Fibroblast of gingiva (primary cell): ENCODE measurements around the gene ASMTL.
"Not testable (repeated sequence)": the region's sequence is repeated elsewhere in the genome, so short reads cannot be mapped to it uniquely, and the experiment has no call there.

Experiments
- DNase-seq: peaks from one replicate; pipeline ENCODE4 v3.0.0-alpha.2; 2011; ENCODE audit warnings: low read depth

Gene ASMTL

DNA sequence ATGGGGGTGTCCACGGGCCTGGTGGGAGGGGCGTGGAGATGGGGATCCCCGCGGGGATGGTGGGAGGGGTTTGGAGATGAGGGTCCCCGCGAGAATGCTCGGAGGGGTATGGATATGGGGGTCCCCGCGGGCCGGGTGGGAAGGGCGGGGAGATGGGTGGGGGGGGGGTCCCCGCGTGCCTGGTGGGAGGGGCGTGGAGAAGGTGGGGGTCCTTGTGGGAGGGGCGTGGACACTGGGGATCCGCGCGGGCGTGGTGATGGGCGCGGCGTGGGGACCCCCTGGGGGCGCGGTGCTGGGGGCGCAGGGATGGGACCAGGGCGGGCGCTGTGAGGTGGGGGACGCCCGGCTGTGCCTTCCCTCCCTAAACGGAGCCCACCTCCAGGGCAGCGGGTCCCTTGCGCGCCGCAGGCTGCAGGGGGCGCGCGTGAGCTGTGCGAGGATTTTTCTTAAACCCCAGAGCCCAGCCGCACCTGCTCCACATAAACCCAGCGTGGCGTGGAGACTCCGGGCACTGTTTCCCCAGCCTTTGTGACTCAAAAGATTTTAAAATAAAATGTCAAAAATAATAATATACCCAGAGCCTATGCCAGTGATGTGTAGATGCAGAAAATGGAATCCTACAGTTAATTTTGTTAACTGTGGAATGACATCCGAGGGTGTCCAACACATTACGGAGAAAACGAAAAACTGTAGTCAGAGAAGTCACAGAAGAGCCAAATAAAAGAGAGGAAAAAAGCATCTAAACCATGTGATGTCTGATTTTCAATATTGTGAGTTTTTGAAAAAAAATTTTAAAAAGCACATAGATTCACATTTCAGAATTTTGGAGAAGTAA is 1.5 kb upstream of the ASMTL start:
- DNase-seq: peak; percentile 65

DNA sequence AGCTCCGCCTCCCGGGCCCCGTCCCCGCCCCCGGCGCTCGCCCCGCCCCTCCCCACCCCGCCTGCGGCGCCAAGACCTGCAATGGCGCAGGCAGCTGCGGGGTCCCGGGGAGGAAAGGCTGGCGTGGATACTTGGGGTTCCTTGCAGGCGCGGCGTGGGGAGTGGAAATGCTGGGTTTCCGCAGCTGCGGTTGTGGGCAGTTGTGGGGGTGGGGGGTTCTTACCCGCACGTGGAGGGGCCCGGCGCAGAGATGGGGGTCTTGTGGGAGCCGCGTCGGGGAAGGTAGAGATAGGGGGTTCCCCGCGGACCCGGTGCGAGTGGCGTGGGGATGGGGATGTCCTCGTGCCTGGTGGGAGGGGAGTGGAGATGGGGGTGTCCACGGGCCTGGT is 680 bp upstream of the ASMTL start:
- DNase-seq: no peak

DNA sequence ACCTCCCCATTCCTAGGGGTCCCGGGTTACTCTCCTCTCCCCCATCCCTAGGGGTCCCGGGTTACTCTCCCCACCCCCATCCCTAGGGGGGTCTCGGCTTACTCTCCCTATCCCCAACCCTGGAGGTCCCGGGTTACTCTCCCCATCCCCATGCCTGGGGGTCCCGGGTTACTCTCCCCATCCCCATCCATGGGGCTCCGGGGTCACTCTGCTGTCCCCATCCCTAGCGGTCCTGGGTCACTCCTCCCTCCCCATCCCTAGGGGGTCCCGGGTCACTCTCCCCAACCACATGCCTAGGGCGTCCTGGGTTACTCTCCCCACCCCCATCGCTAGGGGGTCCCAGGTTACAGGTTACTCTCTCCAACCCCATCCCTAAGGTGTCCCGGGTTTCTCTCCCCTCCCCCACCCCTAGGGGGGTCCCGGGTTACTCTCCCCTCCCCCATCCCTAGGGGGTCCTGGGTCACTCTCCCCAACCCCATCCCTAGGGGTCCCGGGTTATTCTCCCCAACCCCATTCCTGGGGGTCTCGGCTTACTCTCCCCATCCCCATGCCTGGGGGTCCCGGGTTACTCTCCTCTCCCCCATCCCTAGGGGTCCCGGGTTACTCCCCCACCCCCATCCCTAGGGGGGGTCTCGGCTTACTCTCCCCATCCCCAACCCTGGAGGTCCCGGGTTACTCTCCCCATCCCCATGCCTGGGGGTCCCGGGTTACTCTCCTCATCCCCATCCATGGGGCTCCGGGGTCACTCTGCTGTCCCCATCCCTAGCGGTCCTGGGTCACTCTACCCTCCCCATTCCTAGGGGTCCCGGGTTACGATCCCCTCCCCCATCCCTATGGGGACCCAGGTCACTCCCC is 821 bp downstream of the ASMTL start:
- DNase-seq: no peak

DNA sequence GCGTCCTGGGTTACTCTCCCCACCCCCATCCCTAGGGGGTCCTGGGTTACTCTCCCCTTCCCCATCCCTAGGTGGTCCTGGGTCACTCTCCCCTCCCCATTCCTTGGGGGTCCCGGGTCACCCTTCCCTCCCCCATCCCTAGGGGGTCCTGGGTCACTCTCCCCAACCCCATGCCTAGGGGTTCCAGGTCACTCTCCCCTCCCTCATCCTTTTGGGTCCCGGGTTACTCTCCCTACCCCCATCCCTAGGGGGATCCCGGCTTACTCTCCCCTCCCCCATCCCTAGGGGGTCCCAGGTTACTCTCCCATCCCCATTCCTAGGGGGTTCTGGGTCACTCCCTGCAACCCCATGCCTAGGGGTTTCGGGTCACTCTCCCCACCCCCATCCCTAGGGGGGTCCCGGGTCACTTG is 1.5 kb downstream of the ASMTL start:
- DNase-seq: no peak

DNA sequence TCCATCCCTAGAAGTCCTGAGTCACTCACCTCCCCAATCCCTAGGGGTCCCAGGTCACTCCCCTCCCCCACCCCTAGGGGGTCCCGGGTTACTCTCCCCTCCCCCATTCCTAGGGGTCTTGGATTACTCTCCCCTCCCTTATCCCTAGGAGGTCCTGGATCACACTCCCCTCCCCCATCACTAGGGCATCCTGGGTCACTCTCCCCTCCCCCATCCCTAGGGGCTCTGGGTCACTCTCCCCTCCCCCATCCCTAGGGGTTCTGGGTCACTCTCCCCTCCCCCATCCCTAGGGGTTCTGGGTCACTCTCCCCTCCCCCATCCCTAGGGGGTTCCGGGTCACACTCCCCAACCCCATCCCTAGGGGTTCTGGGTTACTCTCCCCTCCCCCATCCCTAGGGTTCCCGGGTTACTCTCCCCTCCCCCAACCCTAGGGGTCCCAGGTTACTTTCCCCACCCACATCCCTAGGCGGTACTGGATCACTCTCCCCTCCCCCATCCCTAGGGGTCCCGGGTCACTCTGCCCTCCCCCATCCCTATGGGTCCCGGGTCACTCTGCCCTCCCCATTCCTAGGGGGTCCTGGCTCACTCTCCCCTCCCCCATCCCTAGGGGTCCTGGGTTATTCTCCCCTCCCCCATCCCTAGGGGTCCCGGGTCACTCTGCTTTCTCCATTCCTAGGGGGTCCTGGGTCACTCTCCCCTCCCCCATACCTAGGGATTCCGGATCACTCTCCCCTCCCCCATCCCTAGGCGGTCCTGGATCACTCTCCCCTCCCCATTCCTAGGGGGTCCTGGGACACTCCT is 2.1 kb downstream of the ASMTL start:
- no peak for DNase-seq

DNA sequence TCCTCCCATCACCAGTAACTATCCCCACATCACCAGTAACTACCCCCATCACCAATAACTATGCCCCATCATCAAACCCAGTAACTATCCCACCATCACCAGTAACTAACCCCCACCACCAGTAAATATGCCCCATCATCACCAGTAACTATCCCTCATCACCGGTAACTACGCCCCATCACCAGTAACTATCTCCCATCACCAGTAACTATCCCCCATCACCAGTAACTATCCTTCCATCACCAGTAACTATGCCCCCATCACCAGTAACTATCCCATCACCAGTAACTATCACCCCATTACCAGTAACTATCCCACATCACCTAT is 2.9 kb downstream of the ASMTL start:
- no peak for DNase-seq

DNA sequence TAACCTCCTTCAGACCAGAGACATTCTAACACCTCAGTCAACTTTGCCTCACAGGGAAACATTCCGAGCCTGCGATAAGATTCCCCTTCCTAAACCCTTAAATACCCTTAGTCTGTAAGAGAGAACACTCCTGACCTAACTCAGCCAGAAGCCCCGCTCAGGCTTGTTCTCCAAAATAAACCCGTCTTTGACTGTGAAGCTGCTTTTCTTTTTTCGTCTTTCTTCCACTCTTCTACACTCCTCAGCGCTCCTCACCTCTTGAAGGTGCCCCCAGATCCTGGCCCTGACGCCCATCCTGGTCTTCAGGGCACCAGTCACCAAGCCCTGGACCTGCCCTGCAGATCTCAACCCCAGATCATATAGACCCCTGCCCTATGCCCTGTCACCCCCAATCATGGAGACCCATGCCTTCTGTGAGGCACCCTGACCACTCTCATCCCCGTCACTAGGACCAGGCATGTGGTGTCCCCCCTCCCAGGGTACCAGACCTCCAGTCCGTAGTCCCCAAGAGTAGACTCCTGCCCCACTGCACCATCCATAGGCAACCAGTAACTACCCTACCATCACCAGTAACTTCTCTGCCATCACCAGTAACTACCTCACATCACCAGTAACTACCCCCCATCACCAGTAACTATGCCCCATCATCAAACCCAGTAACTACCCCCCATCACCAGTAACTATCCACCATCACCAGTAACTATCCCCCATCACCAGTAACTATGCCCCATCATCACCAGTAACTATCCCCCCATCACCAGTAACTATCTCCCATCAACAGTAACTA is 3.5 kb downstream of the ASMTL start:
- DNase-seq: no peak

DNA sequence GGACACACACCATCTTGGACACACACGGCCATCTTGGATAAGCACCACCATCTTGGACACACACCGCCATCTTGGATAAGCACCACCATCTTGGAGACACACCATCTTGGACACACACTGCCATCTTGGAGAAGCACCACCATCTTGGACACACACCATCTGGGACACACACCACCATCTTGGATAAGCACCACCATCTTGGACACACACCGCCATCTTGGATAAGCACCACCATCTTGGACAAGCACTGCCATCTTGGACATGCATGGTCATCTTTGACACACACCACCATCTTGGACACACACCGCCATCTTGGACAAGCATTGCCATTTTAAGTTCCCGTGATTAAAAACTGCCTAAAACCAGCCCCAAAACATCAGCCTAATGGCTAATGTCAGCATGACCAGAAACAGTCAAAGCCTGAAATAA is 4.1 kb downstream of the ASMTL start:
- not testable (repeated sequence) for DNase-seq

DNA sequence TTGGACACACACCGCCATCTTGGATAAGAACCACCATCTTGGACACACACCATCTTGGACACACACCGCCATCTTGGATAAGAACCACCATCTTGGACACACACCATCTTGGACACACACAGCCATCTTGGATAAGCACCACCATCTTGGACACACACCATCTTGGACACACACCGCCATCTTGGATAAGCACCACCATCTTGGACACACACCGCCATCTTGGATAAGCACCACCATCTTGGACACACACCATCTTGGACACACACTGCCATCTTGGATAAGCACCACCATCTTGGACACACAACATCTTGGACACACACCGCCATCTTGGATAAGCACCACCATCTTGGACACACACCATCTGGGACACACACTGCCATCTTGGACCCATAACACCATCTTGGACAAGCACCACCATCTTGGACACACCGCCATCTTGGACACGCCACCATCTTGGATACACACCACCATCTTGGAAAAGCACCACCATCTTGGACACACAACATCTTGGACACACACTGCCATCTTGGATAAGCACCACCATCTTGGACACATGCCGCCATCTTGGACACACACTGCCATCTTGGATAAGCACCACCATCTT is 4.6 kb downstream of the ASMTL start:
- DNase-seq: not testable (repeated sequence)

DNA sequence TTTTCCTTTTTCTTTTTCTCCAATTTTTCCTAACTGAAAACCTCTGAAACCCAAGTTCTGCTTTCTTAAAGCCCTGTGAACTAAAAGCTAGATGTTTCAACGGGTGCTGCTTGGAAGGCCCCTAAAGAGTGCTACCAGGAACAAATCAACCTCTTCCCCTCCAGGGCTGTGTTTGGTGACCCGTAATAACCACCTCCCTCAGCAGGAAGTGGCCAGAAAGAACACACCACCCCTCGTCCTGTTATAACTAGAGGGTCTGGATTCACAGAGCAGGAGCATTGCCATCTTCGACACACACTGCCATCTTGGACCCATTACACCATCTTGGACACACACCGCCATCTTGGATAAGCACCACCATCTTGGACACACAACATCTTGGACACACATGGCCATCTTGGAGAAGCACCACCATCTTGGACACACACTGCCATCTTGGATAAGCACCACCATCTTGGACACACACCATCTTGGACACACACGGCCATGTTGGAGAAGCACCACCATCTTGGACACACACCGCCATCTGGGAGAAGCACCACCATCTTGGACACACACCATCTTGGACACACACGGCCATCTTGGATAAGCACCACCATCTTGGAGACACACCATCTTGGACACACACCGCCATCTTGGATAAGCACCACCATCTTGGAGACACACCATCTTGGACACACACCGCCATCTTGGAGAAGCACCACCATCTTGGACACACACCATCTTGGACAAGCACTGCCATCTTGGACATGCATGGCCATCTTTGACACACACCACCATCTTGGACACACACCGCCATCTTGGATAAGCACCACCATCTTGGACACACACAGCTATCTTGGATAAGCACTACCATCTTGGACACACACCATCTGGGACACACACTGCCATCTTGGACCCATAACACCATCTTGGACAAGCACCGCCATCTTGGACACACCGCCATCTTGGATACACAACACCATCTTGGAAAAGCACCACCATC is 5.4 kb downstream of the ASMTL start:
- not testable (repeated sequence) for DNase-seq

DNA sequence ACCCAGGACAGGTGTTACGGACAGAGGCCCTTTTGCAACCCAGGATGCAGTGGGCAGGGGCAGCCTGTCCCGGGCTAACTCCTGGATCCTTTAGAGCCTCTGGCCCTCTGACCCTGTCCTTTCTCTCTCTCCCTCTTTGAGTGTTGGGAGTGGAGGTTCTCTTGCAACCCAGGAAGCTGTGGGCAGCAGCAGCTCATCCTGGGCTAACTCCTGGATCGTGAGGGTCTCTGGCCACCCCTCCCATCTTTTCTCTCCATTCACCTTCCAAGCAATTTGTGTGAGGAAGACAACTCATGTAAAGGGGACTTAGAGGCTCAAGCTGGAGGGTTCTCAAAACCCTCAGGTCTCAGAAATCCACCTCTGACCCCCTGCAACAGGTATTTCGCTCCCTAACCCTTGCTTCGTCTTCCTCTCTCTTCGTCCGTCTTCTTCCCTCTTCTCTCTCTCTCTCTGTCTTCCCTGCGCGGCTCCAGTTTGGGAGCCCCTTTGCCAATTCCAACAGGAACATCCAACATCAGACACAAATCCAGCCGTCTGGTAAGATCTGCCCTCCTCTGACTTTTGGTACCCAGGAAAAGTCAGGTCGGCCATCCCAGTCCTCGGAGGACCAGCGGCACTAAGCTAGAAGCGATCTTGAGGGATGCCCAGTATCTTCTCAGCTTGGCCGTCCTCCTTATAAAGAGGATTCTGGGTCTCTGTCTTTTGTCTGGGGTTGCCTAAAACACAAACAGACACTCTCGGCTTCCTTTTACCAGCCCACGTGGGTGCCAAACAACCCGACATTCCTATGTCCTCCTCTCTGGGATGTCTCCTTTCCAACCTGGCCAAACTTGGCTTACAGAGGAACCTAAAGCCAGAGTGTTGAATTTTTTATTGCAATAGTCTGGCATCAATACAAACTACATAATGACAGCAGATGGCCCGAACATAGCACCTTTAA is 7.9 kb downstream of the ASMTL start:
- no peak for DNase-seq

DNA sequence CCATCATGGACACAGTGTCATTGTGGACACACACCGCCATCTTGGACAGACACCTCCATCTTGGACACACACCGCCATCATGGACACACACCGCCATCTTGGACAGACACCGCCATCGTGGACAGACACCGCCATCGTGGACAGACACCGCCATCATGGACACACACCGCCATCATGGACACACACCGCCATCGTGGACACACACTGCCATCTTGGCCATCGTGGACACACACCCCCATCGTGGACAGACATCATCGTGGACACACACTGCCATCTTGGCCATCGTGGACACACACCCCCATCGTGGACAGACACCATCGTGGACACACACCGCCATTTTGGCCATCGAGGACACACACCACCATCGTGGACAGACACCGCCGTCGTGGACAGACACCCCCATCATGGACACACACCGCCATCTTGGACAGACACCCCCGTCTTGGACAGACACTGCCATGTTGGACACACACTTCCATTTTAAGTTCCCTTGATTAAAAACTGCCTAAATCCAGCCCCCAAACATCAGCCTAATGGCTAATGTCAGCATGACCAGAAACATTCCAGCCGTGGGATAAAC is 9.1 kb downstream of the ASMTL start:
- no peak for DNase-seq

DNA sequence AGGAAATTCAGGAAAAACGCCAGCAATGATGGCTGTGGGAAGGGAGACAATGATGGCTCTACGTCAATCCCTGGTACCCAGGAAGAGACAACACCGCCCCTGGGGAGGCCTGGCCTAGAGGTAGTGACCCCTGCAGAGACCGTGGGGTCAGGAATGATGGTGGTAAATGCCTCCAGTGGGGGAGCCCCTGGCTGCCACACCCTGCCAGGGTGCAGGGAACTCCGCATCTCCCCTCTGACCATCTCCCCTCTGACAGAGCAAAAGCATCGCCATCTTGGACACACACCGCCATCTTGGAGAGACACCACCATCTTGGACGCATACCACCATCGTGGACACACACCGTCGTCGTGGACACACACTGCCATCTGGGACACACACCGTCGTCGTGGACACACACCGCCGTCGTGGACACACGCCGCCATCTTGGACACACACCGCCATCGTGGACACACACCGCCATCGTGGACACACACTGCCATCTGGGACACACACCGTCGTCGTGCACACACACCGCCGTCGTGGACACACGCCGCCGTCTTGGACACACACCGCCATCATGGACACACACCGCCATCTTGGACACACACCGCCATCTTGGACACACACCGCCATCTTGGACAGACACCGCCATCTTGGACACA is 9.9 kb downstream of the ASMTL start:
- no peak for DNase-seq

DNA sequence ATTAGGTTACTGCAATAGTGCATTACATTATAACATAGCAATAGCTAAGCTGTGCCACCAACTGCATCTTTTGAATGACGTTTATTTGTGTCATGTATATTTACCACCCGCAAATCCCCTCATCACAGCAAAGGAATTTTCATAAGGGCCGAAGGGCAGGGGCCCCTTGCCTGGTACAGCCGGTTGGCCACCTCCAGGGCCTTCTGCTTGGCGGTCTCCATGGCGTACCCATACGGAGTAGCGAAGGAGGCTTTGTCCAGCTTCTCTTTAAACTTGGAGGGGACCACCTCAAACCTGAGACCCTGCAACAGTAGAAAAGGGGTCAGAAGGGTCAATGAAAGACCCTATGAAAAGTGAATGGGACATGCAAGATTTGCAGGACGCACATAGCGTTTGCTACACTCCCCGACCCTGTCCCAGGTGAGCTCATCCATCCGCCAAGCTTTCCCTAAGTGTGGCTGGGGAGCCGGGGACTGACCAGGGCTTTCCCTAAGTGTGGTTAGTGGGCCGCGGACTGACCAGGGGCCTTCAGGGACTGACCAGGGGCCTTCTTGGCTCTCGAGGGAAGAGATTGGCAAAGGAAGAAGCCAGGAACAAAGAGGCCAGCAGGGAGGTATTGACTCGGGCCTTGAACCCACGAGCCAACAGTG is 10.6 kb downstream of the ASMTL start:
- DNase-seq: no peak

DNA sequence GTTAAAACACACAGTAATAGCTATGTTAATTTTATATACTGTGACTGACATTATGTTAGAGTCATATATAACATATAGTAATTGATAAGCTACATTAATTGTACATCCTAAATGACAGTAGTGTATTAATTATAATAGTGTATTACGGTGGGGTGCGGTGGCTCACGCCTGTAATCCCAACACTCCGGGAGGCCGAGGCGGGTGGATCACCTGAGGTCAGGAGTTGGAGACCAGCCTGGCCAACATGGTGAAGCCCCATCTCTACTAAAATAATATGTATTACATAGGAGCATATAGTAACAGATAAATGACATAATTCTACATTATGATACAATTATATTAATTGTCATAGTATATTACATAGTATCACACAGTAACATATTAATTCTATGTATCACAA is 12.2 kb downstream of the ASMTL start:
- DNase-seq: no peak

DNA sequence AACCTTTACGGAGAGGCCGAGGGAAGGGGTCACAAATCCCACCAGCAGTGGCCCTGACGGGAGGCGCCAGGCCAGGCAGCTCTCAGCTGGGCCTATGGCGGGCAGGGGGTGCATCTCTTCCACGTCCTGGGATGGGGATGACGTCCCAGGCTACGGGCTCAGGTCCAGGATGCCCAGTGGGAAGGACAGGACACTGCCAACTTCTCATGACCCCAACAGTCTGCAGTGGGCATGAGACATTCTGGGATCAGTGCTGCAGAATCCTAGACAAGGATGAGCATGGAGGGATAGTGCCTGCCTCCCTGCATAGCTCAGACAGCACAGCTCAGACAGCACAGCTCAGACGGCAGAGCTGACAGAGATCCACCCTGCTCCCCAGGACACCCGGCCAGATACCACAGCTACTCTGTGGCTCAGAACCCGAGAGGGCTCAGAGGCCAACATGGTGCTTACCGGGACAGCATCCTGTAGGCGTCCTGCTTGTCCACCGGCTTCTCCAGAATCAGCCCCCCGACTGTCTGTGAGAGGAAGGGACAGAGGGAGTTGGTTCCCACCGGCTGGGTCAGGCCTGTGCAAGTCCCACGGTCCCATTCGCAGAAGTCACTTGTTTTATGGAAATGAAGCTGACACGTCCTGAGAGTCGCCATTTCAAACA is 17.3 kb downstream of the ASMTL start:
- DNase-seq: no peak

DNA sequence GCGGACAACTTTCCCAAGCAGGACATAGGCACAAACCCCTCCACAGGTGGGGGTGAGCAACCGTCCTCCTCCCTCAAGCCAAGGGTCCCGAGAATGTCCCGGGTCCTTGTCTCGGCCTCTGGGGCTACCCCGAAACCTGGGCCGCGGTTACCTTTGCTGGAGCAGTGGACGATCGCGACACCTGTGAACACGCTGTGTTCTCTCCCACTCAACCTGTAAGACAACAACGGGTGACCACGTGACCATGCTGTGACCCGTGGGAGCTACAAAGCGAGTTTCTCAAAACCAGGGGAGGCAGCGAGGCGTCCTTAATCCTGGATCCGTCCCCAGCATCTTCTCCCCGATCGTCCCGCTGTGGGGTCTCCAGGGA is 17.9 kb downstream of the ASMTL start:
- no peak for DNase-seq
